ENCODE measurements around the gene FAM20C. TPM values are rescaled to one million over a fixed set of nuclear protein-coding genes. Genes with fewer than 3 reads are reported as not detected.

The FAM20C gene
- total RNA-seq, 1 experiment from 2014 or later: 87.9 TPM

GRCh38 chr7:197413-198335 is 5.3 kb downstream of the FAM20C start:
- H3F3A ChIP-seq (ENCODE audit: low read length, unreplicated experiment): no peaks in the 10 kb centered on the region
- H3K4me2 ChIP-seq (ENCODE audit: low read length): no peak overlapping the region
- CTCF ChIA-PET: no interaction called here
- peaks cover 34% of the 10 kb centered on the region for H3K79me2 ChIP-seq (ENCODE audit: low read length)
- ATAC-seq (no peak), DNase-seq (no peak)
- intact Hi-C loops (cut with micrococcal nuclease): no loop called here
- H3K36me3 ChIP-seq (ENCODE audit: low read depth, low read length): peaks cover 16% of the 10 kb centered on the region
- H3K9me3 ChIP-seq (ENCODE audit: low read length): no peaks in the 10 kb centered on the region
- no peak overlapping the region for H3K9ac ChIP-seq (ENCODE audit: low read length)
- H3K4me1 ChIP-seq (ENCODE audit: insufficient read depth, low read length): peaks cover 8% of the 10 kb centered on the region
- H2AFZ ChIP-seq (ENCODE audit: low read length): no peak overlapping the region
- no peaks in the 10 kb centered on the region for H3K27me3 ChIP-seq (ENCODE audit: low read length)
- no peak for TF ChIP-seq EZH2 (IDR thresholded peaks at IDR 0.05; ENCODE audit: low read length, unreplicated experiment)
- no peak for TF ChIP-seq CTCF (conservative IDR thresholded peaks at IDR 0.05; ENCODE audit: low read depth, low read length)
- TF ChIP-seq EZH2phosphoT487 (IDR thresholded peaks at IDR 0.05; ENCODE audit: borderline replicate concordance, low read length): no peak
- no TSS peak for BruUV-seq (replicated peaks)
- peaks cover 25% of the 10 kb centered on the region for H4K20me1 ChIP-seq (ENCODE audit: low read length)
- H3K27ac ChIP-seq (ENCODE audit: low read length): no peak overlapping the region
- no peak overlapping the region for H3K4me3 ChIP-seq (ENCODE audit: low read length)
- POLR2A ChIA-PET (ENCODE audit: unreplicated experiment): no interaction called here
- no peaks in the 10 kb centered on the region for H3K9me2 ChIP-seq (replicated peaks; ENCODE audit: low read length)

DNA sequence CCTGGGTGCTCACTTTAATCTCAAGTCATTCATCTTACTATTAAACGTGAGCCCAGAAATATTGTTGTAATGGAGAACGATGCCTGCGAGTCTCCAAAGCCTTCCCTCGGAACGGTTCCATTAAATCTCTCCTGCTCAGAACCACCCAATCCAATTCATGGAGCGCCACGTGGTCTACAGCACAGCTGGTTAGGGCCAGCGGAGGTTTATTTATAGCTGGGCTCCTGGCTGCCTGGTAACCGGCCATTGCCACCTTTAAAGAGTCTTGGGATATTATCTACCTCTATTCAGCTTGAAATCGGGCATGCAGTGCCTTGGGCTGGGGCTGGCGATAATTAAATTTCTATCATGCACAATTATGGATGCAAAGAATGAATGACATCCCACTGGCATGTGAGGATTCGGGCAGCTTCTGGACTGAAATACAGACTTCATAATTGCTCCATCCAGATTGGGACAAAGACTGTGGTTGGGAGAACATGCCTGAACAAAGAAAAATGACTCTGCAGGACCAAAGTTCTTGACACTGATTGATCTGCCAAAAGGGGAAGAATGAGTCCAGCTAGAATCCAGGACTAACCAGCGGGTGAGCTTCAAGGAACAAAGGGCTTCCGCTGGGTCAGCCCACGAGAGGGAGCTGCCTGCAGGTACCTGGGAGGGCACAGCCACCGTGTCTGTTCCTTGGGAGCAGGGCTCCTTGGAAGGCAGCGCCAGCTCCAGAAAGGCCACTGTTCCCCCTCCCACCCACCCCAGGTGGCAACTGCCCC is 7.3 kb downstream of the FAM20C start:
- H3K27me3 ChIP-seq (ENCODE audit: low read length): no peaks in the 10 kb centered on the region
- no peaks in the 10 kb centered on the region for H3K9me3 ChIP-seq (ENCODE audit: low read length)
- no peak overlapping the region for H3K4me2 ChIP-seq (ENCODE audit: low read length)
- ChIA-PET CTCF (no interaction called here), POLR2A (ENCODE audit: unreplicated experiment) (no interaction called here)
- peaks cover 13% of the 10 kb centered on the region for H4K20me1 ChIP-seq (ENCODE audit: low read length)
- H3F3A ChIP-seq (ENCODE audit: low read length, unreplicated experiment): no peaks in the 10 kb centered on the region
- H3K36me3 ChIP-seq (ENCODE audit: low read depth, low read length): peaks cover 16% of the 10 kb centered on the region
- H3K4me1 ChIP-seq (ENCODE audit: insufficient read depth, low read length): peaks cover 7% of the 10 kb centered on the region
- H3K4me3 ChIP-seq (ENCODE audit: low read length): no peak overlapping the region
- no peak for DNase-seq
- H3K9ac ChIP-seq (ENCODE audit: low read length): no peak overlapping the region
- H2AFZ ChIP-seq (ENCODE audit: low read length): no peak overlapping the region
- H3K27ac ChIP-seq (ENCODE audit: low read length): no peak overlapping the region
- TF ChIP-seq EZH2 (IDR thresholded peaks at IDR 0.05; ENCODE audit: low read length, unreplicated experiment) (no peak), EZH2phosphoT487 (IDR thresholded peaks at IDR 0.05; ENCODE audit: borderline replicate concordance, low read length) (no peak), CTCF (conservative IDR thresholded peaks at IDR 0.05; ENCODE audit: low read depth, low read length) (no peak)
- peaks cover 20% of the 10 kb centered on the region for H3K79me2 ChIP-seq (ENCODE audit: low read length)
- H3K9me2 ChIP-seq (replicated peaks; ENCODE audit: low read length): no peaks in the 10 kb centered on the region
- intact Hi-C loops (cut with micrococcal nuclease): no loop called here
- ATAC-seq: no peak
- BruUV-seq (replicated peaks): no TSS peak

Measured in PC-3 (cell line).